HCT116 (cell line): ENCODE measurements around the gene GRIK3. TPM values are rescaled to one million over a fixed set of nuclear protein-coding genes. Genes with fewer than 3 reads are reported as not detected.

Experiments used
- ATAC-seq: fragments of 200-7000 bp; cut with Tn5 transposase; 2 replicates; pipeline ENCODE4 v1.9.1; 2020; ENCODE audit warnings: mild to moderate bottlenecking, moderate library complexity
- BruUV-seq: library from RNA; stranded (reverse); fragments of 400-500 nt; replicated peaks from 2 replicates; lab custom pipeline; 2021; lab: Mats Ljungman, UMichigan
- CTCF ChIA-PET: fragments of 300-600 bp; sonication (Branson Sonifier 250); formaldehyde crosslinking; loops from one replicate; lab custom pipeline; 2021; ENCODE audit warnings: antibody characterized with exemption; lab: Charles Lee
- POLR2A ChIA-PET: fragments of 300-600, 350-600 bp; sonication (Branson Sonifier 250); formaldehyde crosslinking; loops from one replicate; lab custom pipeline; 2021; ENCODE audit warnings: antibody characterized with exemption; lab: Charles Lee
- RAD21 ChIA-PET, 2 experiments: fragments of 300-600 bp; sonication (Branson Sonifier 250); formaldehyde crosslinking; loops; one replicate each; lab custom pipeline; 2023; ENCODE audit warnings: low total read pairs in 2 of 2; ENCODE audit not compliant: uncharacterized antibody in 2 of 2, unreplicated experiment in 2 of 2, low non-redundant PET in 1 of 2; lab: Charles Lee
- DNase-seq: peaks from one replicate; pipeline ENCODE4 v3.0.0-alpha.2; 2010; ENCODE audit warnings: low read depth, low spot score
- H2AFZ ChIP-seq: fragments of 200-600 bp; shearing (Covaris generic), sonication (generic); 2 replicates; pipeline ENCODE4 v1.6.1; 2017; ENCODE audit warnings: low read depth, mixed run types, mixed read lengths, antibody characterized with exemption, low read length; ENCODE audit not compliant: poor library complexity, severe bottlenecking
- H3K27ac ChIP-seq: 2 replicates; pipeline ENCODE4 v1.5.1; 2012; ENCODE audit warnings: low read depth, low read length
- H3K27me3 ChIP-seq: fragments of 200-600 bp; sonication (generic); 2 replicates; pipeline ENCODE4 v1.6.1; 2016; ENCODE audit warnings: mixed run types, low read length, mixed read lengths; ENCODE audit not compliant: insufficient read depth
- H3K36me3 ChIP-seq, 2 experiments: fragments of 200-500 bp in 1 of 2; fragments of 200-600 bp in 1 of 2; sonication (Bioruptor generic) in 1 of 2; sonication (generic) in 1 of 2; 2 replicates each; pipeline versions ENCODE4 v1.5.1 to v1.6.1; 2014 to 2016; ENCODE audit warnings: low read length in 2 of 2, inconsistent platforms in 1 of 2, mixed read lengths in 1 of 2, mixed run types in 1 of 2; ENCODE audit not compliant: insufficient read depth in 2 of 2, control insufficient read depth in 1 of 2
- H3K4me1 ChIP-seq, 2 experiments: fragments of 200-600 bp in 1 of 2; sonication (generic) in 1 of 2; 2 replicates each; pipeline versions ENCODE4 v1.5.1 to v1.6.1; 2012 to 2017; ENCODE audit warnings: low read length in 2 of 2, inconsistent platforms in 1 of 2, mild to moderate bottlenecking in 1 of 2, mixed read lengths in 1 of 2, mixed run types in 1 of 2, moderate library complexity in 1 of 2; ENCODE audit not compliant: insufficient read depth in 2 of 2, control insufficient read depth in 1 of 2
- H3K4me2 ChIP-seq: fragments of 200-600 bp; sonication (generic); 2 replicates; pipeline ENCODE4 v1.6.1; 2017; ENCODE audit warnings: mixed run types, low read length, mixed read lengths
- H3K4me3 ChIP-seq, 2 experiments: fragments of 200-600 bp in 1 of 2; sonication (generic) in 1 of 2; replicated peaks in 1 of 2; 2 replicates each; pipeline ENCODE4 v1.5.1; 2011 to 2016; ENCODE audit warnings: low read length in 2 of 2, control low read depth in 1 of 2, low read depth in 1 of 2, mild to moderate bottlenecking in 1 of 2, mixed read lengths in 1 of 2, mixed run types in 1 of 2
- H3K79me2 ChIP-seq: fragments of 200-600 bp; sonication (generic); 2 replicates; pipeline ENCODE4 v1.6.1; 2017; ENCODE audit warnings: mild to moderate bottlenecking, mixed run types, low read length, moderate library complexity, mixed read lengths; ENCODE audit not compliant: insufficient read depth
- H3K9ac ChIP-seq: fragments of 200-600 bp; sonication (generic); 2 replicates; pipeline ENCODE4 v1.6.1; 2016; ENCODE audit warnings: low read length, mixed read lengths
- H3K9me2 ChIP-seq: fragments of 200-600 bp; sonication (generic), shearing (Covaris generic); 2 replicates; pipeline ENCODE4 v1.6.1; 2017; ENCODE audit warnings: mixed run types, mild to moderate bottlenecking, moderate library complexity; ENCODE audit not compliant: insufficient read depth
- H3K9me3 ChIP-seq, 2 experiments: fragments of 200-500 bp in 1 of 2; fragments of 200-600 bp in 1 of 2; sonication (Bioruptor generic) in 1 of 2; sonication (generic) in 1 of 2; 2 replicates each; pipeline ENCODE4 v1.6.1; 2014 to 2017; ENCODE audit warnings: low read length in 2 of 2, mixed read lengths in 2 of 2, inconsistent platforms in 1 of 2, low read depth in 1 of 2, mild to moderate bottlenecking in 1 of 2, mixed run types in 1 of 2, moderate library complexity in 1 of 2; ENCODE audit not compliant: control insufficient read depth in 1 of 2, insufficient read depth in 1 of 2
- H4K20me1 ChIP-seq: fragments of 200-600 bp; sonication (generic), shearing (Covaris generic); 2 replicates; pipeline ENCODE4 v1.6.1; 2017; ENCODE audit warnings: mixed run types, mild to moderate bottlenecking, moderate library complexity; ENCODE audit not compliant: insufficient read depth
- CBX3 ChIP-seq: IDR thresholded peaks from 2 replicates; pipeline ENCODE4 v1.6.1; 2012; ENCODE audit warnings: low read depth
- EGR1 ChIP-seq: IDR thresholded peaks from 2 replicates; pipeline ENCODE4 v1.6.1; 2012; ENCODE audit warnings: low read depth
- ELF1 ChIP-seq: IDR thresholded peaks from 2 replicates; pipeline ENCODE4 v1.6.1; 2012; ENCODE audit warnings: low read depth, borderline replicate concordance
- EZH2 ChIP-seq: fragments of 200-600 bp; sonication (generic); IDR thresholded peaks from 2 replicates; pipeline ENCODE4 v1.6.1; 2017; ENCODE audit warnings: antibody characterized with exemption, mixed run types
- FOSL1 ChIP-seq: IDR thresholded peaks from 2 replicates; pipeline ENCODE4 v1.6.1; 2012; ENCODE audit warnings: low read depth
- JUND ChIP-seq: IDR thresholded peaks from 2 replicates; pipeline ENCODE4 v1.6.1; 2012
- MAX ChIP-seq: IDR thresholded peaks from 2 replicates; pipeline ENCODE4 v1.6.1; 2012
- RAD21 ChIP-seq: IDR thresholded peaks from 2 replicates; pipeline ENCODE4 v1.6.1; 2012; ENCODE audit warnings: low read depth, mild to moderate bottlenecking
- SIN3A ChIP-seq: IDR thresholded peaks from 2 replicates; pipeline ENCODE4 v1.6.1; 2012; ENCODE audit warnings: low read depth
- TCF7L2 ChIP-seq: IDR thresholded peaks from 2 replicates; pipeline ENCODE4 v1.7.0; 2011; ENCODE audit warnings: borderline replicate concordance, inconsistent platforms; ENCODE audit not compliant: insufficient read depth, insufficient read length; ENCODE audit errors: extremely low read depth
- intact Hi-C: fragments of 100-400 bp; cut with micrococcal nuclease; formaldehyde crosslinking; loops from 2 replicates; pipeline ENCODE4 v1.10.0; 2022
- total RNA-seq: library from RNA; stranded (reverse); gene quantifications from one replicate; pipeline ENCODE4 v1.2.1, GENCODE V29; 2021; ENCODE audit not compliant: unreplicated experiment
- TF ChIP-seq, protein P1 (sequence below), 3 experiments: fragments of 200-600 bp in 1 of 3; sonication (generic) in 1 of 3; IDR thresholded peaks in 2 of 3; conservative IDR thresholded peaks in 1 of 3; 2 replicates each; pipeline ENCODE4 v1.5.1; 2012 to 2017; ENCODE audit warnings: low read depth in 2 of 3, low read length in 2 of 3, antibody characterized with exemption in 1 of 3, borderline replicate concordance in 1 of 3, control low read depth in 1 of 3, mild to moderate bottlenecking in 1 of 3, mixed read lengths in 1 of 3, mixed run types in 1 of 3, moderate library complexity in 1 of 3; ENCODE audit not compliant: insufficient read depth in 1 of 3
- TF ChIP-seq, protein P2 (sequence below): IDR thresholded peaks from 2 replicates; pipeline ENCODE4 v1.6.1; 2011; ENCODE audit warnings: mild to moderate bottlenecking, low read length, moderate library complexity; ENCODE audit not compliant: insufficient replicate concordance; ENCODE audit errors: extremely low read depth

GRIK3 gene
- total RNA-seq, 1 experiment from 2014 or later: not detected

DNA sequence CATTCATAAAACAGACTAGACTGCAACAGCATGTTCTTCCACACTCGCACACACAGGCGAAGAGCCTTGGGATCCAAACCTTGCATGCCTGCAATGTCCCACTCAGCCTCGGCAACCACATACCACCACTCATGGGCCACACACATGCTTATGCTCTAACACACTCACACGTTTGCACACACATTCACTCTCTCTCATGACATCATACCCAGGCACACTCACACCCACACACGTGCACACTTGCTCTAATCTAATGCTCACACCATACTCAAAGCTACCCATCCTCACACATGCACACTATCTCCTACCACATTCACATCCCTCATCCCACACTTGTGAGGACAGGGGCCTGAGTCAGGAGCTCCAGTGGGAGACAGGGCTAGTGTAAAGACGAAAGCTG is 50.3 kb downstream of the GRIK3 start:
- CTCF ChIA-PET: no interaction called here

More for the DNA sequence above, 50.3 kb downstream of the GRIK3 start:
- Histone ChIP-seq H3K27ac (no peak overlapping the region), H3K9ac (no peak overlapping the region), H3K4me2 (no peak overlapping the region), H3K36me3 (no peaks in the 10 kb centered on the region), H3K9me2 (no peaks in the 10 kb centered on the region), H3K9me3 (no peaks in the 10 kb centered on the region), H3K4me3 (no peak overlapping the region), H3K79me2 (no peaks in the 10 kb centered on the region), H4K20me1 (no peaks in the 10 kb centered on the region), H3K27me3 (peaks cover 49% of the 10 kb centered on the region), H3K4me1 (no peaks in the 10 kb centered on the region), H2AFZ (no peak overlapping the region)
- no TSS peak for BruUV-seq
- DNase-seq: no peak
- intact Hi-C loops: no loop called here
- no peak for TF ChIP-seq EGR1
- no peak for TF ChIP-seq SIN3A
- TF ChIP-seq MAX: no peak
- TF ChIP-seq CBX3: no peak
- no peak for TF ChIP-seq RAD21
- TF ChIP-seq, protein P1, sequence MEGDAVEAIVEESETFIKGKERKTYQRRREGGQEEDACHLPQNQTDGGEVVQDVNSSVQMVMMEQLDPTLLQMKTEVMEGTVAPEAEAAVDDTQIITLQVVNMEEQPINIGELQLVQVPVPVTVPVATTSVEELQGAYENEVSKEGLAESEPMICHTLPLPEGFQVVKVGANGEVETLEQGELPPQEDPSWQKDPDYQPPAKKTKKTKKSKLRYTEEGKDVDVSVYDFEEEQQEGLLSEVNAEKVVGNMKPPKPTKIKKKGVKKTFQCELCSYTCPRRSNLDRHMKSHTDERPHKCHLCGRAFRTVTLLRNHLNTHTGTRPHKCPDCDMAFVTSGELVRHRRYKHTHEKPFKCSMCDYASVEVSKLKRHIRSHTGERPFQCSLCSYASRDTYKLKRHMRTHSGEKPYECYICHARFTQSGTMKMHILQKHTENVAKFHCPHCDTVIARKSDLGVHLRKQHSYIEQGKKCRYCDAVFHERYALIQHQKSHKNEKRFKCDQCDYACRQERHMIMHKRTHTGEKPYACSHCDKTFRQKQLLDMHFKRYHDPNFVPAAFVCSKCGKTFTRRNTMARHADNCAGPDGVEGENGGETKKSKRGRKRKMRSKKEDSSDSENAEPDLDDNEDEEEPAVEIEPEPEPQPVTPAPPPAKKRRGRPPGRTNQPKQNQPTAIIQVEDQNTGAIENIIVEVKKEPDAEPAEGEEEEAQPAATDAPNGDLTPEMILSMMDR (IDR thresholded peaks at IDR 0.05 in 2 of 3, conservative IDR thresholded peaks at IDR 0.05 in 1 of 3; ENCODE audit: borderline replicate concordance in 1 of 3, insufficient read depth in 1 of 3, low read depth in 2 of 3, low read length in 2 of 3): no peak
- TF ChIP-seq EZH2: no peak
- no peak for TF ChIP-seq FOSL1
- TF ChIP-seq ELF1: no peak
- TF ChIP-seq, protein P2, sequence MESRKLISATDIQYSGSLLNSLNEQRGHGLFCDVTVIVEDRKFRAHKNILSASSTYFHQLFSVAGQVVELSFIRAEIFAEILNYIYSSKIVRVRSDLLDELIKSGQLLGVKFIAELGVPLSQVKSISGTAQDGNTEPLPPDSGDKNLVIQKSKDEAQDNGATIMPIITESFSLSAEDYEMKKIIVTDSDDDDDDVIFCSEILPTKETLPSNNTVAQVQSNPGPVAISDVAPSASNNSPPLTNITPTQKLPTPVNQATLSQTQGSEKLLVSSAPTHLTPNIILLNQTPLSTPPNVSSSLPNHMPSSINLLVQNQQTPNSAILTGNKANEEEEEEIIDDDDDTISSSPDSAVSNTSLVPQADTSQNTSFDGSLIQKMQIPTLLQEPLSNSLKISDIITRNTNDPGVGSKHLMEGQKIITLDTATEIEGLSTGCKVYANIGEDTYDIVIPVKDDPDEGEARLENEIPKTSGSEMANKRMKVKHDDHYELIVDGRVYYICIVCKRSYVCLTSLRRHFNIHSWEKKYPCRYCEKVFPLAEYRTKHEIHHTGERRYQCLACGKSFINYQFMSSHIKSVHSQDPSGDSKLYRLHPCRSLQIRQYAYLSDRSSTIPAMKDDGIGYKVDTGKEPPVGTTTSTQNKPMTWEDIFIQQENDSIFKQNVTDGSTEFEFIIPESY: no peak
- TF ChIP-seq JUND: no peak
- no peak for TF ChIP-seq TCF7L2
- no peak for ATAC-seq
- POLR2A ChIA-PET: no interaction called here
- RAD21 ChIA-PET: no interaction called here
